Measurements from ENCODE around the gene ZNF630. TPM values are rescaled to one million over a fixed set of nuclear protein-coding genes. Genes with fewer than 3 reads are reported as not detected.
"Not testable (repeated sequence)": the region's sequence is repeated elsewhere in the genome, so short reads cannot be mapped to it uniquely, and the experiment has no call there.

ZNF630 gene
- 4.6 TPM for total RNA-seq

DNA sequence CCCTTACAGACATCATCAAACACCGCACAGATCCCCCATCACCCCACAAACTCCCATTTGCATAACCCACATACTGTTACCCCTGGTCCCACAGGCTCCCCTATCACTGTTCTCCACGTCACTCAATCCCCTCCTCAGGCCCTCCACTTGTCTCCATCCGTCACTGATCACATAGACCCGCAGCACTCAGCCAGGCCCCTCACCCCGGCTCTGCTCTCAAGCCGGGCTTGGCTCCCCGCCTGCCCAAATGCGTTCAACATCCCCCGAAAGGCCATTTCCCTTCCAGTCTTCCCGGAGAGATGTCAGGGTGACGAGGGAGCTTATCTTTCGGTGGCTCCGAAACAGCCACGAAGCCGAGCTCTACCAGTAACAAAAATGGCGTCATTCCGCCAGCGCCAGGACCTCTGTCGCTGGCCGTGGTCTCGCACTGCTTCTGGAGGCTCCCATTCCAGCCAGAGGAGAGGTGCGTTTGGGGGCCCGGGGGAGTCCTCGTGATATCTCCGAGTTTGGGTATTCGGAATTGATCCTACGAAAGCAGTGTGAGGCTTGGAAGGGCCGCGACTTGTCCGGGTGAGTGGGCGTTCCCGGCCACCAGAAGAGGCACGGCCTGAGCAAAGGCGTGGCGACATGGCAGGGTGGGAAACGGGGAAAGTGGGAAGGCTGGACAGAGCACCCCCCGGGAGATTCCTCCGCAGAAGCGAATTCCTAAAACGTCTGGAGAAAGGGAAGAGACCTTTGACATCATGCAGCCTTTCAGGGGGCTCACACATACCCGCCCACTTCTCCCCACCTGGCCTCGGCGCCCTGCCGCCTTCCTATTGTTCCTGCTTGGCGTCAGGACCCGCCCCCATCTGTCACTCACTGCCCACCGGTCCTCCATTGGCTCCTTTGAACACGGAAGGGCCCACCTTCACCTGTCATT lies at the start of gene ZNF630:
ZNF630 (minus strand) TSS at position 577 of the 922 bp plus-strand sequence. CDS start 4,754 bp downstream, outside the sequence.
- DNase-seq: peak; percentile 33

DNA sequence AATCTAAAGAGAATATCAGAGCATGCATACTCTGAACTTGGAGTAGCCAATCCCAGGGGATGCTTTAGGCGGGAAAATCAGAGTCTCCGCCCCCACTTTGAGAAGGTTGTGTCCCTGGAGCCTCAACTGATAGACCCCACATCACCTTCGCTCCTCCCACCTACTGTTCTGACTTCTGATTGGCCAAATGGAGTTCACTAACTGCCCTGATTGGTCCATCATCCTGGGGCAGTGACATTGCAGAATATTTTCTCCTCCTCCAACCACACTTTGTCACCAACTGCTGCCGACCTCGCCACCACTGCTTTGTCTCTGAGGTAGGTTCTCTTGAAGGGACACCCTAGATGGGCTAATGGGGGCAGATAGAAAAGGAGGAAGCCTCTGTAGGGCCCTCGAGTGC lies 36.3 kb upstream of the ZNF630 start:
- no peak for DNase-seq

DNA sequence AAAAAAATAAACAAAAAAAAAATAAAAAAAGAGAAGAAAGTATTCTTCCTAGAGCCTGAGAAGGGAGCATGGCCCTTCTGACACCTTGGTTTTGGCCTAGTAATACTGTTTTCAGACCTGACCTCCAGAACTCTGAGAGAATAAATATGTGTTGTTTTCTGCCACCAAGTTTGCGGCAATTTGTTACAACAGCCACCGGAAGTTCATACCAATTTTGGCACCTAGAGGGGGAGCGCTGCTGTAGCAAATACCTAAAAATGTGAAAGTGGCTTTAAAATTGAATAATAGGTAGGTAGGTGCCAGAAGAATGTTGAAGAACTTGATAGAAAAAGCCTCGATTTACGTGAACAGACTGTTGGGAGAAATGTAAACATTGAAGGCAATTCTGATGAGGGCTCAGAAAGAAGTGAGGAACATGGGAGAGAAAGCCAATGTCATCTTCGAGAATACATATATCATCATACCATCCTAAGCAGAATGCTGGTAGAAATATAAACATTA lies 31.5 kb upstream of the ZNF630 start:
- DNase-seq: no peak

DNA sequence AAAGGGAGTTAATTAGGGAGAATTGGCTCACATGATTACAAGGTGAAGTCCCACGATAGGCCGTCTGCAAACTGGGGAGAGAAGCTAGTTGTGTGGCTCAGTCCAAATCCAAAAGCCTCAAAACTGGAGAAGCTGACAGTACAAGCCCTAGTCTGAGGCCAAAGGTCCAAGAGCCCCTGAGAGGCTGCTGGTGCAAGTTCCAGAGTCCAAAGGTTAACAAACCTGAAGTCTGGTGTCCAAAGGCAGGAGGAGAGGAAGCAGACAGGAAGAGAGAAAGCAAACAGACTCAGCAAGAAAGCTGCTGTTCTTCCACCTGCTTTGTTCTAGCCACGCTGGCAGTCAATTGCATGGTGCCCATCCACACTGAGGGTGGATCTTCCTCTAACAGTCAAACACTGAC lies 30.0 kb upstream of the ZNF630 start:
- DNase-seq: no peak

DNA sequence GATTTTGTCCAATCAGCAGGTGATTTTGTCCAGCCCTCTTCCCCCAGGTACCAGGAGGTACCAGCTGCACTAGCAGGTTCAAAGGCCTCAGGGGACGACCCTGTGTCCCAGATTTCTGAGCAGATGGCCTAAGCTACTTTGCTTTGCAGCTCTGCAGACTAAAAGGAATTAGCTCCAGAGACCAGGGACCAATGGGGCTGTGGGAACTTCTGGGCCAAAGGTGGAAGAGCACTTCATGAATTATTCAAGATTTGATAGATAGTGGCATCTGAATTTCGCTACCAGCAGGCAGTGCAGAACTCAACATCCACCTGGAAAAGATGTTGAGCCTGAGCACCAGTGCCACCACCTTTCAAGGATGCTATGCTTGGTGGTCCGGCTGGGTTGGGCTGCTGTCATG lies 21.1 kb upstream of the ZNF630 start:
- not testable (repeated sequence) for DNase-seq

DNA sequence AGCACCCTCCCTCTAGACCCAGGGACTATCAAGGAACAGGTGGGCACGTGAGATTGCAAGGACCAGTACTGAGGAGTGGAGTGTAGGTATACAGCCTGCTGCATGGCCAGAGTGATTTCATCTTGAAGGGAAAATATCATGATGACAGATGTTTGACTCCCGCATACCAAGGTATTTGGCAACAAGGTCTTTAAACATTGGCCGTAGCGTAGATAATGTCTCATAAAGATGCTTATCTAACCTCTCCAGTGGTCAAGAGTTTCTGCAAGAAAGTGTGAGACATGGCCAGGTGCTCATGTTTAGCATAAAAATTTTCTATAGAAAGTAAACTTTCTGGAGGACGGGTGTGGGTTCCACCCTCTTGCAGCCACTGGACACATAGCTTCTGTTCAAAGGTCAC lies 18.7 kb upstream of the ZNF630 start:
- no peak for DNase-seq

DNA sequence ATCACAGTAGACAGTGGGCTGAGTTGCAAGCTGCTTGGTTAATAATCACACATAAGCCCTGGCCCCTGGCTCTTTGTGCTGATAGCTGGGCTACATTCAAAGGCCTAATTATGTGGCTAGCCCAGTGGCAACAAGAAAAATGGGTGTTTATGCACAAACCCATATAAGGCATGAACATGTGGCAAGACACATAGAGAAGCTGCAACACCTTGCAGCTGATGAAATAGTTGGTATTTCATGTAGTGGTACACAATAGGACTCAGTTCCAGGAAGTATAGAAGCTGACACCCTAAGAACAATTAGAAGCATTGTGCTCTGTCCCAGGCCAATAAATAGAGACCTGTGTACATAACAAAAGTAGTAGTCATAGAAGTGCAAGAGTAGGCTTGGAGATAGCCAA lies 14.6 kb upstream of the ZNF630 start:
- DNase-seq: no peak

DNA sequence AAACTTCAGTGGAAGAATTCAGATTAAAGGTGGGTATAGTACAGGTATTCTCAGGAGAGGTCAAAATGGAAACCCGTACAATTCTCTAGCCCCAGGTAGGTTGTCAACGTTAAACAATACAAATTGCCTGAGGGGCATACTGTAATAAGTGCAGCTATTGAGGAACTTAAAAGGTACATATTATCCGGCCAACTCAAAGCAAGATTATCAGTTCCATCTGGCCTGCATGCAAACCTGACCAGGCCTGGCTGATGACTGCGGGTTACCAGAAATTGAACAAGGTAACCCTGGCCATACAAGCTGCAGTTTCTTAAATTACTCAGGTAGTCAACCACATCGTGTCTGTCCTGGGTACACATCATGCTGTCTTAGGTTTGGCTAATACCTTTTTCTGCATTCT lies 12.3 kb upstream of the ZNF630 start:
- DNase-seq: no peak

DNA sequence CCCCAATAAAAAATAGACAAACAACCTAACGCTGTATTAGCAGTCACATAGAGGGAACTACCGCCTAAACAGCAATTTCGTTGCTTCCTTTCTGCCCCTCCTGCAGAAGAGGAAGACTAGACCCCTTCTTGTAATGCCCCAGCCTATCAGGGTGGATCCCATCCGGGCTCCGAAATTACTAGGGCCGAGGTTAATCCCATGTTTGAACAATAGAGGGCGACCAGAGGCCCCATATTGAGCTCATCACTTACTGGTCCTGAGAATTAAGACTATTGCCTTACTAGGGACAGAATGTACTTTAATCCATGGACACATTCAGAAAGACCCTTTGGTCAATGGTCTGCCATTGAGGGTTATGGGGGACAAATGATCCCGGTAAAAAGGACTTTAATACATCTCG lies 11.8 kb upstream of the ZNF630 start:
- peak; percentile 10 for DNase-seq

DNA sequence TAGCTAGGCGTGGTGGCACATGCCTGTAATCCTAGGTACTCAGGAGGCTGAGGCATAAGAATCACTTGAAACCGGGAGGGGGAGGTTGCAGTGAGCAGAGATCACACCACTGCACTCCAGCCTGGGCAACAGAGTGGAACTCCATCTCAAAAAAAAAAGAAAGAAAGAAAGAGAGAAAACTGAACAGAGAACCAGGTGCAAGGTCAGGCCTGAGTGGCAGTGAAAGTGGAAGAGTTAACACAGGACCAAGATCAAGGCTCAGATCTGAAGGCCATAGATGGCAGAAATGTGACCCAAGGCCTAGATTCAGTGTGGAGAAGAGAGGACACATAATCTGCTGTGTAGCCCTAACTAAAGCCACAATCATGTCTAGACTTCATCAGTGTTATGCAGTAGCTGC lies 4.9 kb upstream of the ZNF630 start:
- no peak for DNase-seq

DNA sequence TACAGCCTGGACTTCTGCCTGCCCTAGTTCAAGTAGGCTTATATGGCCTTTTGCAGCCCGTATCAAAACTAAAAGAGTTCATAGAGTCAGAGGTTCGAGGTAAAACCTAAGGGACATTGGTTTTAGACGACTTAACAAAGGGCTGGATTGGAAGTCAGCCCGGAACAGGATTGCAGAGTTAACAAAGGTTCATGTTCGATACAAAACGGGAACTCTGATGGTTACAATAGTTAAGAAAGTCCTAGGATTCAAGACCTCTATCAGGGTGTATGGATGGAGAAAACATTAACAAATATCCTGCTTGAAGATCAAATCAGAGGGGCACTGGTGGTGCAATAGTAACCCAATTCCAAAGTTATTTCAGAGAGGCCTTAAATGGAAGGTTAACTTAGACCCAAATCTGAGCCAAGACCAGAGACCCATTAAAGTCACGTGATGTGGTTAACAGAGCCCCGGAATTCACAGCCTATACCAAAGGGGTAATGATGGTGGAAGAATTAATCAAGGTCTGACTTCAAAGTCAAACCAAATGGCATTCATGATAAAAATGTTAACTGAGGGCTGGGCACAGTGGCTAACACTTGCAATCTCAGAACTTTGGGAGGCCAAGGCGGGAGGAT lies 656 bp upstream of the ZNF630 start:
- no peak for DNase-seq

DNA sequence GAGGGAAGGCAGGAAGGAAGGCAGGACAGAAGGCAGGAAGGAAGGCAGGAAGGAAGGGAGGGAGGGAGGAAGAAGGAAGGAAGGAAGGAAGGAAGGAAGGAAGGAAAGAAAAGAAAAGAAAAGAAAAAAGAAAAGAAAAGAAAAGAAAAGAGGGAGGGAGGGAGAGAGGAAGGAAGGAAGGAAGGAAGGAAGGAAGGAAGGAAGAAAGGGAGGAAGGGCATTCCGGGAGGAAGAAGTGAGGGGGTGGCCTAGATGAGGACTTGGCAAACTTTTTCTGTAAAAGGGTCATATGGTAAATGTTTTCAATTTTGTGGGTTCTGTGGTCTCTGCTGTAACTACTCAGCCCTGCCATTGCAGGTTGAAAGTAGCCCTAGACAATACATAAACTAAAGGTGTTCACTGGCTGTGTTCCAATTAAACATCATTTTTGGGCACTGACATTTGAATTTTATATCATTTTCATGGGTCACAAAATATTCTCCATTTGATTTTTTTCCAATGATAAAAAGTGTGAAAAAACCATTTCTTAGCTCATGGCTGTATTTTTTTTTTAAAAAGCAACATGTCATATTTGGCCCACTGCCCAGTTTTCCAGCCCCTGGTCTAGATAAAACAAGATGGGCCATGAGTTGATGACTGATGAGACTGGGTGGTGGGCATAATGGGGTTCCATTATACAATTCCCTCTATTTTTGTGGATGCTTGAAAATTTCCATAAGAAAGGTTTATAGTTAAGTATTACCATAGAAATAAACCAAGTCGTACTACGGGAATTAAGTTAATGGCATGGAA lies 3.1 kb downstream of the ZNF630 start:
- no peak for DNase-seq

DNA sequence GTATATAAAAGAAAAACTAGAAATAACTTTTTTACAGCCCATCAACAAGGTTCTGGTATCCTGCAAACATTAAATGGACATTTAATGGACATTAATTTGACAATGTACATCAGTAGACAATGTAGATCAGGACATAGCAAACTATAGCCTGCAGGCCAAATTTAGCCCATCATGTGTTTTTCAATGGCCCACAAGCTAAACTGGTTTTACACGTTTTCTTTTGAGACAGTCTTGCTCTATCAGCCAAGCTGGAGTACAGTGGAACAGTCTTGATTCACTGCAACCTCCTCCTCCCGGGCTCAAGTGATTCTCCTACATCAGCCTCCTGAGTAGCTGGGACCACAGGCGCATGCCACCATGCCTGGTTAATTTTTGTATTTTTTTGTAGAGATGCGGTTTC lies 7.2 kb downstream of the ZNF630 start:
- DNase-seq: no peak

DNA sequence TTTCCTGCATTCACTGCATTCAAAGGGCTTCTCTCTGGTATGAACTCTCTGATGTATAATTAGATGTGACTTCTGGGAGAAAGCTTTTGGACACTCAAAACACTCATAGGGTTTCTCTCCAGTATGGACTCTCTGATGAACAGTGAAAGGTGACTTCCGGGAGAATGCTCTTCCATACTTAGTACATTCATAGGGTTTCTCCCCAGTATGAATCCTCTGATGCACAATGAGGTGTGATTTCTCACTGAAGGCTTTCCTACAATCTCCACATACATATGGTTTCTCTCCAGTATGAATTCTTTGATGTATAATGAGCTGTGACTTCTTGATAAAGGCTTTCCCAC lies 12.2 kb downstream of the ZNF630 start:
- DNase-seq: no peak

DNA sequence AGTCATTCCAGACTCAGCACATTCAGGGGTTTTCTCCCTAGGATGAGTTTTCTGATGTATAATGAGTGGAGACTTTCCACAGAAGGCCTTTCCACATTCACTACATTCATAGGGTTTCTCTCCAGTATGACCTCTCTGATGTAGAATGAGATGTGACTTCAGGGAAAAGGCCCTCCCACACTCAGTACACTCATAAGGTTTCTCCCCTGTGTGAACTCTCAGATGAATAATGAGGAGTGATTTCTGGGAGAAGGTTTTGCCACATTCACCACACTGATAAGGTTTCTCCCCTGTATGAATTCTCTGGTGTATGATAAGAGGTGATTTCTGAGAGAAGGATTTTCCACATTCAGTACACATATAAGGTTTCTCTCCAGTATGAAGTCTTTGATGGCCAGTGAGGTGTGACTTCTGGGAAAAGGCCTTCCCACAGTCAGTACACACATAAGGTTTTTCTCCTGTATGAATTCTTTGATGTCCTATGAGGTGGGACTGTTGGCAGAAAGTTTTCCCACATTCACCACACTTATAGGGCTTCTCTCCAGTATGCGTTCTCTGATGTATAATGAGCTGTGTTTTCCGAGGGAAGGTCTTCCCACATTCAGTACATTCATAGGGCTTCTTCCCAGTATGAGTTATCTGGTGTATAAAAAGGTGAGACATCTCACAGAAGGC lies 12.7 kb downstream of the ZNF630 start:
- DNase-seq: no peak

DNA sequence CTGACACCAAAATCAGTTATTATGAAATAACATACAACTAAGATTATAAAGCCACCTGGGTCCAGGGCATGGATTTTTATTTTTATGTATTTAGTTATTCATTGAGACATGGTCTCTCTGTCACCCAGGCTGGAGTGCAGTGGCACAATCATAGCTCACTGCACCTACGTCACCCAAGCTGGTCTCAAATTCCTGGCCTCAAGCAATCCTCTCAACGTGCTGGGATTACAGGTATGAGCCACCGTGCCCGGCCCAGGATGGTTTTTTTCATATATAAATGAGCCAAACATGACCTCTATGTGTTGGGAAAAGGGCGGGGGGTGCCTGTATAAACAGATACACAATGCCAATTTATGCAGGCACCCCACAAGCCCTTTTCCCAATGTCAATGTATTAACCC lies 24.6 kb downstream of the ZNF630 start:
- no peak for DNase-seq

DNA sequence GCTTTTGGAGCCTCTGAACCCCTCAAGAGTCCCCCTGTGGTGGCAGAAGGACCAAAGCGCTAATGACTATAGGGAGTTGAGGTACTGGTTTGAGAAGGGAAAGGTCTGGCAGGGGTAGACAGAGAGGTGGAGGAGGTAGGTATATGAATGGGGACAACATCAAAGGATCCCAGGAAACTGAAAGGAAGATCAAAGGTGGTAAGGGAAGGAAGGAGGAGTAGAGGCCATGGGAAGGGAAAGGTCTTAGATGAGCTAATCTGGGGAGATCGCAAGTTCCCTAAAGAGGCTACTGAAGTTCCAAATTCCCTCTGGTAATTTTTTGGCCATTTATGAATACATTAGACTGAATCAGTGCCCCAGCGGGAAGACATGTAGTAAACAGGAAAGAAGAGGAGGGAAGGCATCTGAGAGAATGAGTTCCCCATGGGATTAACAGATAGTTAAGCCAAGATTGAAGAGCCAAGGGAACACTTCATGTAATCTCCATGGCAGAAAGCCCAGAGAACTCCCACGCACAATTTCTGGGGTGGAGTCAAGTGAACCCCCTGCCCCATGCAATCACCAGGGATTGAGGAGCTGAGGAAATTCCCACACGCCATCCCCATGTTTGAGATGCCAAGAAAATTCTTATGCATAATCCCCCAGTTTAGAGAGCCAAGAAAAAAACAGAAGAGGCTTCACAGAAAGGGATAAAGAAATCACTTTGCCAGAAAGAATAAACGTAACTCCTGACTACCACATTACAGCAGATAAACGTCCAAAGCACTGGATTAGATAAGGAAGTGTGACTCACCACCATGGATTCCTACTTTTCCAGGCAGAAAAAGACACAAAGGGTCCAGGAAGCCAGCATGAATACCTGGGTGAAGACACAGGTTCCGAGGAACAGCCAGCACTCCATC lies 25.8 kb downstream of the ZNF630 start:
- DNase-seq: peak; percentile 53

DNA sequence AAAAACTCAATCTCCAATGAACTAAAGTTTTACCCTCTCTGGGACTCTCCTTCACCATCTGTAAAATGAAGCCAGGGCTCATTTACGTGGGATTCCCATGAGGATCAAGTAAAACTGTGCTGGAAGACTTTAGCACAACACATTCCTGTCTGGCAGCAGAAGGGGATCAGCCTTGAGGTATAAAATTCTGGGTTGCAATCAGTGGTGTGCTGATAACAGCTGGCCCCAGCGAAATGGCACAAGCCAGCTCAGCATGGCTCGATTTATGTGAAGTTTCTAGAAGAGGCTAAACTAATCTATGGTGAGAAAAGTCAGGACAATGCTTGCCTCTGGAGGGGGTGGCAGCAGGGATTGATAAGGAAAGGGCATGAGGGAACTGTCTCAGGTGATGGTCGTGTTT lies 28.4 kb downstream of the ZNF630 start:
- no peak for DNase-seq

DNA sequence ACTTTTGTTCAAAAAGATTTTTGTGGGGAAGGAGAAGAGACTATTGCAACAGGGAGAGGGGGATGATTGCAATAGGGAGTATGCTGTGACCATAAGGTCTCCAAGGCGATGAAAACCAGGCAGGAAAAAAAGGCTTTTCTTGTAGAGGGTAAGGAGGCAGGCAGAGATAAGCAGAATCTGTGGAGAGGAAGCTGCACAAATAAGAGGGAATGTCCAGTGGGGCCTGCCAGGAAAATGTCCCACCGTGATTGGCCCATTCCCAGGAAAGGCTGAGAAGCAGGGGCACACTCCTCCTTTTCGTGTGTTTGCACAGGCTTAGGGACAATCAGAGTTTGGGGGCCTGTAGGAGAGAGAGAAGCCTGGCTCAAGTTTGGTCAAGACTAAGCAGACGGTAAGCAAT lies 35.5 kb downstream of the ZNF630 start:
- no peak for DNase-seq

DNA sequence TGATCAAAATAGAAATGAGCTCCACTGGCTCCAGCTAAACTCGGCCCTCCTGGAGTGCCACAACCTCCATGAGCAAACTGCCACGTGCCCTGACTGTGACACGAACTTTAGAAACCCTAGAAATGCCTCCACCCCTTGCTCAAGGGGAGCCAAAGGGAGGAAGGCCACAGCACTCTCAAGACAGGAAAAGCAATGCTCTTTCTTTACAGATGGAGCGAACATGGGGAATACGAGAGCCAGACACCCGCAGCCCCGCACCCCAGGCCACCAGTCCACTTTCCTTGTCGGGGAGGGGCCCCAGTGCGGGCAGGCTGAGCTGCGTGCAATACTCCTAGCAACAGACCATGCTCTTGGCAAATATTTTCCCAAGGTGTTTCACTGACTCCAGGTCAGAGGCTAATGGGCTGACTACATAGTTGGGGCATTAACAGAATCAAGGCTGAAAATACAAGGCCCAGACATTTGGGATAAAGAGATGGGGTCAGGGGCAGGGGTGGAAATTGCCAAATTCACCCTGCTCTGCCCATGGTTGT lies 40.7 kb downstream of the ZNF630 start:
- DNase-seq: not testable (repeated sequence)

DNA sequence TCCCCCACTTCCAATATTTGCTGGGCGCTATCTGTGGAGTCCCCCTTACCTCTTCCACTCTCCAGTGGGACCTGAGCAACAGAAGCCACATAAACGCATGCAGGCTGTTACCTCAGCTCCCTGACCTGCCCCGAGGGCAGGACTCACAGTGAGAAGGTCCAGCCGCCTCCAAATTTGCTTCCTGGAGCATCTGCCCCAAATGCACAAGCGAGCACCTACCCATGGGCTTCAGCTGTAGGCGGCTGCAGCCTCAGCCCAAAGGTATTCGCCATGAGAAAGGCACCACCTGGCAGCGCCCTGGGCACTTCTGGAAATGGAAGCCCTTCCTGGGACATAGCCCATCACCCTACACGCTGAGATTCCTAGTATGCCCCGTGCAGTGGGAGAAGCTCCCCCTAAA lies 41.2 kb downstream of the ZNF630 start:
- DNase-seq: no peak
